ENCODE results near the gene RNF13.
A peak's percentile ranks its signal among the peaks of the same experiment; 100 is the strongest.

Gene RNF13

GRCh38 chr3:149801639-149802038 lies 11.4 kb upstream of the RNF13 start:
- no peak overlapping the region for H3K27ac ChIP-seq
- TF ChIP-seq CTCF (IDR thresholded peaks at IDR 0.05): no peak
- no peak for TF ChIP-seq ZFX (IDR thresholded peaks at IDR 0.05; ENCODE audit: borderline replicate concordance)

GRCh38 chr3:149806171-149806778 lies 6.7 kb upstream of the RNF13 start:
- no peak for TF ChIP-seq CTCF (IDR thresholded peaks at IDR 0.05)
- TF ChIP-seq ZFX (IDR thresholded peaks at IDR 0.05; ENCODE audit: borderline replicate concordance): no peak
- no peak overlapping the region for H3K27ac ChIP-seq

GRCh38 chr3:149808209-149808829 lies 4.7 kb upstream of the RNF13 start:
- H3K27ac ChIP-seq: no peak overlapping the region
- TF ChIP-seq CTCF (IDR thresholded peaks at IDR 0.05): peak; percentile 95
- no peak for TF ChIP-seq ZFX (IDR thresholded peaks at IDR 0.05; ENCODE audit: borderline replicate concordance)

- no peak overlapping the region for H3K27ac ChIP-seq
- TF ChIP-seq CTCF (IDR thresholded peaks at IDR 0.05) (no peak), ZFX (IDR thresholded peaks at IDR 0.05; ENCODE audit: borderline replicate concordance) (no peak)
Observed at GRCh38 chr3:149809699-149810098, 3.3 kb upstream of the RNF13 start.

- no peak overlapping the region for H3K27ac ChIP-seq
- TF ChIP-seq ZFX (IDR thresholded peaks at IDR 0.05; ENCODE audit: borderline replicate concordance) (no peak), CTCF (IDR thresholded peaks at IDR 0.05) (no peak)
Observed at GRCh38 chr3:149810846-149811245, 2.2 kb upstream of the RNF13 start.

GRCh38 chr3:149812165-149812605 lies 830 bp upstream of the RNF13 start:
- H3K27ac ChIP-seq: peak overlapping the region; percentile 97
- no peak for TF ChIP-seq ZFX (IDR thresholded peaks at IDR 0.05; ENCODE audit: borderline replicate concordance)
- TF ChIP-seq CTCF (IDR thresholded peaks at IDR 0.05): no peak
